IMR-90 (cell line): ENCODE results near the gene PSMD8. TPM values are rescaled to one million over a fixed set of nuclear protein-coding genes. Genes with fewer than 3 reads are reported as not detected.

ENCODE experiments used
- ATAC-seq: fragments of 200-7000 bp; cut with Tn5 transposase; 2 replicates; pipeline ENCODE4 v1.9.1; 2020; ENCODE audit warnings: low read depth, mild to moderate bottlenecking, moderate library complexity
- BruUV-seq: library from RNA; stranded (reverse); fragments of 400-500 nt; replicated peaks from 2 replicates; lab custom pipeline; 2021; lab: Mats Ljungman, UMichigan
- CTCF ChIA-PET: fragments of 300-600 bp; formaldehyde crosslinking; extraction: SDS; loops from one replicate; lab custom pipeline; 2021; ENCODE audit warnings: antibody characterized with exemption; lab: Yijun Ruan, JAX
- POLR2A ChIA-PET: fragments of 300-600 bp; sonication (Branson Sonifier 250); formaldehyde crosslinking; loops from one replicate; lab custom pipeline; 2022; ENCODE audit warnings: antibody characterized with exemption; ENCODE audit not compliant: unreplicated experiment; lab: Charles Lee
- DNase-seq: peaks from one replicate; pipeline ENCODE4 v3.0.0; 2013
- H2AFZ ChIP-seq: replicated peaks from 2 replicates; pipeline ENCODE3; 2013; ENCODE audit warnings: low read length, mild to moderate bottlenecking; ENCODE audit not compliant: poor library complexity
- H2AK5ac ChIP-seq: 2 replicates; pipeline ENCODE4 v1.6.1; 2013; ENCODE audit warnings: low read depth, low read length, inconsistent platforms
- H2AK9ac ChIP-seq: replicated peaks from 2 replicates; pipeline ENCODE3; 2013; ENCODE audit warnings: mild to moderate bottlenecking, low read depth, low read length, moderate library complexity; ENCODE audit not compliant: poor library complexity
- H2BK120ac ChIP-seq: 2 replicates; pipeline ENCODE4 v1.6.1; 2013; ENCODE audit warnings: low read depth, low read length, inconsistent platforms
- H2BK15ac ChIP-seq: 3 replicates; pipeline ENCODE4 v1.6.1; 2013; ENCODE audit warnings: low read depth, low read length, inconsistent platforms
- H2BK20ac ChIP-seq: 2 replicates; pipeline ENCODE4 v1.6.1; 2013; ENCODE audit warnings: low read depth, mild to moderate bottlenecking, inconsistent platforms, low read length, moderate library complexity
- H2BK5ac ChIP-seq: 2 replicates; pipeline ENCODE4 v1.6.1; 2013; ENCODE audit warnings: mild to moderate bottlenecking, low read depth, low read length, inconsistent platforms; ENCODE audit not compliant: poor library complexity, severe bottlenecking
- H3K14ac ChIP-seq: replicated peaks from 2 replicates; pipeline ENCODE4 v1.6.1; 2013; ENCODE audit warnings: low read depth, low read length, inconsistent platforms
- H3K18ac ChIP-seq: 2 replicates; pipeline ENCODE4 v1.6.1; 2013; ENCODE audit warnings: low read depth, low read length, control low read depth
- H3K23ac ChIP-seq: 2 replicates; pipeline ENCODE4 v1.6.1; 2013; ENCODE audit warnings: low read depth, low read length, inconsistent platforms
- H3K27ac ChIP-seq: 2 replicates; pipeline ENCODE4 v1.5.1; 2013; ENCODE audit warnings: mild to moderate bottlenecking, control low read depth, low read length; ENCODE audit not compliant: insufficient read depth
- H3K27me3 ChIP-seq: 2 replicates; pipeline ENCODE4 v1.6.1; 2013; ENCODE audit warnings: low read length; ENCODE audit not compliant: control insufficient read depth, insufficient read depth
- H3K36me3 ChIP-seq: 2 replicates; pipeline ENCODE4 v1.6.1; 2013; ENCODE audit warnings: low read length, mixed read lengths; ENCODE audit not compliant: control insufficient read depth, insufficient read depth
- H3K4ac ChIP-seq: 2 replicates; pipeline ENCODE4 v1.6.1; 2013; ENCODE audit warnings: low read depth, low read length, inconsistent platforms
- H3K4me1 ChIP-seq: 2 replicates; pipeline ENCODE4 v1.6.1; 2013; ENCODE audit warnings: low read length, mixed read lengths; ENCODE audit not compliant: control insufficient read depth, insufficient read depth
- H3K4me2 ChIP-seq: 2 replicates; pipeline ENCODE4 v1.6.1; 2013; ENCODE audit warnings: low read depth, mild to moderate bottlenecking, control low read depth, low read length, moderate library complexity
- H3K4me3 ChIP-seq: 2 replicates; pipeline ENCODE4 v1.5.1; 2013; ENCODE audit warnings: low read depth, mild to moderate bottlenecking, control low read depth, low read length, moderate library complexity; ENCODE audit not compliant: insufficient read depth
- H3K56ac ChIP-seq: 2 replicates; pipeline ENCODE4 v1.6.1; 2013; ENCODE audit warnings: low read length, inconsistent platforms; ENCODE audit not compliant: insufficient read depth; ENCODE audit errors: extremely low read depth
- H3K79me1 ChIP-seq, 2 experiments: 2 replicates each; pipeline ENCODE4 v1.6.1; 2013; ENCODE audit warnings: low read length in 2 of 2, inconsistent platforms in 1 of 2, low read depth in 1 of 2
- H3K9ac ChIP-seq: 2 replicates; pipeline ENCODE4 v1.6.1; 2013; ENCODE audit warnings: low read depth, low read length, control low read depth
- H3K9me1 ChIP-seq: 2 replicates; pipeline ENCODE4 v1.6.1; 2013; ENCODE audit warnings: low read length, inconsistent platforms; ENCODE audit not compliant: insufficient read depth
- H3K9me3 ChIP-seq: 2 replicates; pipeline ENCODE4 v1.6.1; 2013; ENCODE audit warnings: low read length; ENCODE audit not compliant: control insufficient read depth, insufficient read depth
- H4K20me1 ChIP-seq: 2 replicates; pipeline ENCODE4 v1.6.1; 2013; ENCODE audit warnings: low read length, inconsistent platforms; ENCODE audit not compliant: insufficient read depth
- H4K5ac ChIP-seq: 2 replicates; pipeline ENCODE4 v1.6.1; 2013; ENCODE audit warnings: mild to moderate bottlenecking, low read depth, low read length, control low read depth
- H4K8ac ChIP-seq, 2 experiments: 2 replicates each; pipeline ENCODE4 v1.6.1; 2013; ENCODE audit warnings: low read depth in 2 of 2, low read length in 2 of 2, control low read depth in 1 of 2, inconsistent platforms in 1 of 2
- H4K91ac ChIP-seq: 2 replicates; pipeline ENCODE4 v1.6.1; 2013; ENCODE audit warnings: low read depth, low read length, inconsistent platforms; ENCODE audit not compliant: insufficient read depth
- MAZ ChIP-seq: IDR thresholded peaks from 2 replicates; pipeline ENCODE4 v1.6.1; 2012; ENCODE audit warnings: low read depth, mild to moderate bottlenecking, low read length, improper control_type of control experiment, moderate library complexity, borderline replicate concordance
- POLR2A ChIP-seq: IDR thresholded peaks from 2 replicates; pipeline ENCODE4 v1.6.1; 2012; ENCODE audit warnings: mild to moderate bottlenecking, low read depth, low read length
- RFX5 ChIP-seq: IDR thresholded peaks from 2 replicates; pipeline ENCODE4 v1.8.0; 2012; ENCODE audit warnings: low read depth, mild to moderate bottlenecking, low read length, moderate library complexity
- WGBS, 2 experiments: methylation state at CpG; one replicate each; pipeline versions ENCODE4 v1.1.5 to v1.1.7; 2013; ENCODE audit warnings: missing lambda C conversion rate in 2 of 2; ENCODE audit not compliant: insufficient read length in 1 of 2; ENCODE audit errors: extremely low coverage in 2 of 2; 5-methylcytosine and 5-hydroxymethylcytosine counted together
- dilution Hi-C: fragments of 300-500 bp; cut with HindIII; formaldehyde crosslinking; loops from one replicate; pipeline ENCODE4 v1.14.3; 2018; ENCODE audit warnings: low sequenced_read_pairs; ENCODE audit not compliant: unreplicated experiment
- in situ Hi-C: fragments of 300-500 bp; cut with MboI; formaldehyde crosslinking; loops from 3 replicates; pipeline ENCODE4 v1.14.3; 2019; ENCODE audit warnings: low sequenced_read_pairs, inconsistent platforms, mixed read lengths
- intact Hi-C: fragments of 100-400 bp; cut with micrococcal nuclease; formaldehyde crosslinking; loops from 2 replicates; pipeline ENCODE4 v1.10.0; 2022
- polyA plus RNA-seq, 3 experiments: library from polyadenylated mRNA; depleted of rRNA; stranded (reverse); fragments of >200 nt; gene quantifications; 2 replicates each; pipeline ENCODE4 v1.2.3, GENCODE V29; 2012; ENCODE audit warnings: low replicate concordance in 1 of 3
- total RNA-seq: library from RNA; depleted of rRNA; stranded (reverse); fragments of >200 nt; gene quantifications from 2 replicates; pipeline ENCODE4 v1.2.3, GENCODE V29; 2012

The PSMD8 gene
- total and polyA plus RNA-seq, 2 of the 4 experiments (the other 2 are of a cell fraction): 475 to 644 TPM

DNA sequence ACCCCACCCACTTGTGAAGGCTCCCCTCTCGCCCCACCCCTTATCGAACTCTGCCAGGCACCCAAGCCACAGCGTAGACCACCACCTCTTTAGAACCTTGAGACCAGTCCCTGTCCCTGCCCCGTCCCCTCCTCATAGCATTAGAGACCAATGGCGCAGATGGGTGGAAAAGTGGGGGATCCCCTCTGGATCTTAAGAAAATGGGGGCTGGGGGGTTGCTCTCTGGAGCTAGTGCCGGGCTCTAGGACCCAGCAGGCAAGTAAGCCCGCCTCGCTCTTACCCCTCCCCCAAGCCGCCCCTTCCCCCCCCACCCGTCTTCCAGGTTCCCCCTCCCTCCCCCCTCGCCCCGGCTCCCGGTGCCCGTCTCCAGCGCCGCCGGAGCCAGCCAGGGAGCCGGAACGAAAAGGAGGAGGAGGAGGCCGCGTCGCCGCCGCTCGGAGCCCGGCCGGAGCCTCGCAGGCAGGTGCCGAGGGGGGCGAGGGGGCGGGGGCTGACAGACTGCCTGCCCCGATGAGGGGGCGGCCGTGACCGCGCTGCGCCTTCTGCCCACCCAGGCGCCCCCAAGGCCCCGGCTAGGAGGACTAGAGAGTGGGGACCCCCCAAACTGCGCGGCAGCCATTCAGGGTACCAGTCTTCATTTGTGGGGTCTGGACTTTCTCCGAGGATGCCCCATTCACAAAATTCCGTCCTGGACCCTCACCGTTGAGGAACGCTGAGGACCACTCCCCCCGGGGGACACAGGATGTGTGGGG, 14.2 kb downstream of the PSMD8 start, which contains the start of gene SPRED3:
Gene SPRED3 (plus strand): TSS at position 349 of the 752 bp plus-strand sequence. CDS start 1,606 bp downstream, outside the sequence.
- Histone ChIP-seq H2AFZ (peak within 1 kb of the TSS; percentile 92), H3K9ac (peak within 1 kb of the TSS; percentile 83), H3K4me1 (peaks cover 4% of the 10 kb centered on the region), H2AK5ac (peak within 1 kb of the TSS; percentile 85), H2BK5ac (peak within 1 kb of the TSS; percentile 84), H4K20me1 (peaks cover 8% of the 10 kb centered on the region), H4K5ac (peak within 1 kb of the TSS; percentile 53), H4K8ac (peak within 1 kb of the TSS; percentile 40 to 90), H3K14ac (peak within 1 kb of the TSS; percentile 92), H3K4me3 (peak within 1 kb of the TSS; percentile 67), H3K9me3 (no peaks in the 10 kb centered on the region), H3K27me3 (no peaks in the 10 kb centered on the region), H2BK120ac (peak within 1 kb of the TSS; percentile 71), H3K79me1 (peaks cover 8 to 50% of the 10 kb centered on the region in 2 experiments; a peak in 3 of 4 replicates), H3K18ac (peak within 1 kb of the TSS; percentile 78), H3K27ac (peak within 1 kb of the TSS; percentile 90), H2AK9ac (peak within 1 kb of the TSS; percentile 100), H3K56ac (peak within 1 kb of the TSS; percentile 86), H3K4me2 (peak within 1 kb of the TSS; percentile 96), H2BK15ac (peak within 1 kb of the TSS; percentile 97; the same call in 2 of the 3 replicates), H3K36me3 (peaks cover 18% of the 10 kb centered on the region), H3K9me1 (peaks cover 7% of the 10 kb centered on the region), H4K91ac (peak within 1 kb of the TSS; percentile 88), H3K23ac (peak within 1 kb of the TSS; percentile 90), H3K4ac (peak within 1 kb of the TSS; percentile 86), H2BK20ac (peak within 1 kb of the TSS; percentile 63; the same call in 1 of the 2 replicates)
- intact Hi-C loops: loop anchor here (2.0 to 5.0 kb wide), 2 partner anchors 14 to 156 kb away; partner anchors contain the start of gene PSMD8
- no peak; the same call in 1 of the 2 replicates for TF ChIP-seq POLR2A
- no peak for TF ChIP-seq RFX5
- TF ChIP-seq MAZ: peak; percentile 63; the same call in 1 of the 2 replicates
- dilution Hi-C loops: no loop called here
- WGBS, 2 experiments: 0% methylated on average over 3 of the region's 46 CpGs; no CpG with 5 or more reads in 1 of the 2 experiments
- in situ Hi-C loops: no loop called here
- ChIA-PET CTCF (interaction anchor here (1.5 kb wide), 1 partner anchor 14 kb away, joined by 6 read pairs; the partner anchor contains the start of gene FAM98C), POLR2A (interaction anchor here (0.5 to 2.4 kb wide), 4 partner anchors 13 to 194 kb away, joined by 3 to 12 read pairs (median 3); partner anchors contain the start of gene PSMD8)
- DNase-seq (peak; percentile 66), ATAC-seq (peak; percentile 34)
- no TSS peak for BruUV-seq
